Liver (tissue), 9 donors: ENCODE data around the gene SRGAP1. TPM values are rescaled to one million over a fixed set of nuclear protein-coding genes. Genes with fewer than 3 reads are reported as not detected.

Source experiments
- DNase-seq: peaks from one replicate; pipeline ENCODE4 v3.0.0-alpha.2; 2017; ENCODE audit warnings: low spot score
- H3K27ac ChIP-seq, 2 donors: one replicate each; pipeline ENCODE4 v1.7.0; 2013; ENCODE audit warnings: inconsistent platforms in 2 of 2, low read length in 2 of 2, control low read depth in 1 of 2, low read depth in 1 of 2, mild to moderate bottlenecking in 1 of 2
- H3K27me3 ChIP-seq, 4 donors: one replicate each; pipeline versions ENCODE4 v1.6.1 to v1.7.0; 2013; ENCODE audit warnings: low read length in 3 of 4, inconsistent platforms in 1 of 4, mild to moderate bottlenecking in 1 of 4, moderate library complexity in 1 of 4; ENCODE audit not compliant: control insufficient read depth in 4 of 4, insufficient read depth in 4 of 4
- H3K36me3 ChIP-seq, 4 donors: one replicate each; pipeline versions ENCODE4 v1.6.1 to v1.7.0; 2013; ENCODE audit warnings: low read length in 3 of 4, mild to moderate bottlenecking in 3 of 4, low read depth in 1 of 4, moderate library complexity in 1 of 4; ENCODE audit not compliant: control insufficient read depth in 4 of 4, insufficient read depth in 3 of 4
- H3K4me1 ChIP-seq, 4 donors: one replicate each; pipeline versions ENCODE4 v1.6.1 to v1.7.0; 2013; ENCODE audit warnings: low read length in 3 of 4, mild to moderate bottlenecking in 3 of 4, moderate library complexity in 1 of 4; ENCODE audit not compliant: control insufficient read depth in 4 of 4, insufficient read depth in 4 of 4
- H3K4me3 ChIP-seq, 3 donors: one replicate each; pipeline versions ENCODE4 v1.6.1 to v1.7.0; 2013; ENCODE audit warnings: low read length in 3 of 3, control low read depth in 1 of 3, low read depth in 1 of 3, mild to moderate bottlenecking in 1 of 3
- H3K9ac ChIP-seq, 2 donors: one replicate each; pipeline ENCODE4 v1.7.0; 2013; ENCODE audit warnings: low read length in 2 of 2, mild to moderate bottlenecking in 2 of 2, moderate library complexity in 2 of 2, control low read depth in 1 of 2, low read depth in 1 of 2
- H3K9me3 ChIP-seq, 4 donors: one replicate each; pipeline versions ENCODE4 v1.6.1 to v1.7.0; 2013; ENCODE audit warnings: low read length in 3 of 4; ENCODE audit not compliant: control insufficient read depth in 4 of 4
- EGR1 ChIP-seq, 2 donors: IDR thresholded peaks; 2 replicates each; pipeline ENCODE4 v1.6.1; 2016 to 2018; ENCODE audit warnings: antibody characterized with exemption in 2 of 2, low read depth in 2 of 2
- FOXA1 ChIP-seq: IDR thresholded peaks from 2 replicates; pipeline ENCODE4 v1.6.1; 2016; ENCODE audit warnings: antibody characterized with exemption
- FOXA2 ChIP-seq: IDR thresholded peaks from 2 replicates; pipeline ENCODE4 v1.6.1; 2016; ENCODE audit warnings: antibody characterized with exemption
- GABPA ChIP-seq, 2 donors: IDR thresholded peaks in 1 of 2; conservative IDR thresholded peaks in 1 of 2; 2 replicates each; pipeline ENCODE4 v1.6.1; 2016; ENCODE audit warnings: antibody characterized with exemption in 2 of 2, mild to moderate bottlenecking in 1 of 2, moderate library complexity in 1 of 2
- HNF4A ChIP-seq, 2 donors: conservative IDR thresholded peaks; 2 replicates each; pipeline ENCODE4 v1.6.1; 2016; ENCODE audit warnings: antibody characterized with exemption in 2 of 2, mild to moderate bottlenecking in 2 of 2
- HNF4G ChIP-seq: IDR thresholded peaks from 2 replicates; pipeline ENCODE4 v1.6.1; 2016; ENCODE audit warnings: antibody characterized with exemption
- JUND ChIP-seq, 2 donors: IDR thresholded peaks; 2 replicates each; pipeline ENCODE4 v1.6.1; 2016; ENCODE audit warnings: antibody characterized with exemption in 2 of 2
- NR2F2 ChIP-seq: IDR thresholded peaks from 2 replicates; pipeline ENCODE4 v1.6.1; 2016; ENCODE audit warnings: antibody characterized with exemption
- RAD21 ChIP-seq, 2 donors: IDR thresholded peaks; 2 replicates each; pipeline ENCODE4 v1.6.1; 2016; ENCODE audit warnings: antibody characterized with exemption in 2 of 2, mild to moderate bottlenecking in 2 of 2
- RXRA ChIP-seq, 2 donors: IDR thresholded peaks; 2 replicates each; pipeline ENCODE4 v1.6.1; 2017 to 2018; ENCODE audit warnings: antibody characterized with exemption in 2 of 2, mild to moderate bottlenecking in 1 of 2
- SP1 ChIP-seq: IDR thresholded peaks from 2 replicates; pipeline ENCODE4 v1.6.1; 2018; ENCODE audit warnings: antibody characterized with exemption, mild to moderate bottlenecking
- TAF1 ChIP-seq: conservative IDR thresholded peaks from 2 replicates; pipeline ENCODE4 v1.6.1; 2016; ENCODE audit warnings: antibody characterized with exemption, mild to moderate bottlenecking
- YY1 ChIP-seq: IDR thresholded peaks from 2 replicates; pipeline ENCODE4 v1.6.1; 2016; ENCODE audit warnings: antibody characterized with exemption, mild to moderate bottlenecking
- WGBS: extraction: QIAGEN DNeasy Blood & Tissue Kit; methylation state at CpG from one replicate; pipeline ENCODE4 v1.1.7; 2013; 5-methylcytosine and 5-hydroxymethylcytosine counted together
- polyA plus RNA-seq, 2 donors: library from polyadenylated mRNA; stranded (reverse) in 1 of 2; unstranded in 1 of 2; fragments of 200-250 nt in 1 of 2; fragments of >200 nt in 1 of 2; fragmentation: Nextera tagmentation in 1 of 2; extraction: Ambion mirVana in 1 of 2; gene quantifications; one replicate each; pipeline versions ENCODE4 v1.2.1 to v1.2.3, GENCODE V29; 2013 to 2015
- total RNA-seq, 2 donors: library from RNA; depleted of rRNA; stranded (reverse); fragments of >200 nt; gene quantifications; one replicate each; pipeline ENCODE4 v1.2.3, GENCODE V29; 2014
- TF ChIP-seq, protein P1 (sequence below): IDR thresholded peaks from 2 replicates; pipeline ENCODE4 v1.6.1; 2016; ENCODE audit warnings: antibody characterized with exemption
- TF ChIP-seq, protein P2 (sequence below): IDR thresholded peaks from 2 replicates; pipeline ENCODE4 v1.6.1; 2016; ENCODE audit warnings: antibody characterized with exemption
- TF ChIP-seq, protein P3 (sequence below): IDR thresholded peaks from 2 replicates; pipeline ENCODE4 v1.6.1; 2016; ENCODE audit warnings: antibody characterized with exemption
- TF ChIP-seq, protein P4 (sequence below): fragments of 150-350 bp; IDR thresholded peaks from 2 replicates; pipeline ENCODE4 v1.5.1; 2017; ENCODE audit warnings: improper control_type of control experiment, low read depth, low read length; ENCODE audit not compliant: missing input control
- TF ChIP-seq, protein P5 (sequence below): IDR thresholded peaks from 2 replicates; pipeline ENCODE4 v1.6.1; 2016; ENCODE audit warnings: antibody characterized with exemption, mild to moderate bottlenecking
- donor health status: healthy.
- donor health status: healthy.
- donor health status: healthy.
- donor health status: healthy.
- donor health status: healthy.

SRGAP1 gene
- total and polyA plus RNA-seq, 4 donors, result 0.28 to 1.3 (median 0.85) TPM

DNA sequence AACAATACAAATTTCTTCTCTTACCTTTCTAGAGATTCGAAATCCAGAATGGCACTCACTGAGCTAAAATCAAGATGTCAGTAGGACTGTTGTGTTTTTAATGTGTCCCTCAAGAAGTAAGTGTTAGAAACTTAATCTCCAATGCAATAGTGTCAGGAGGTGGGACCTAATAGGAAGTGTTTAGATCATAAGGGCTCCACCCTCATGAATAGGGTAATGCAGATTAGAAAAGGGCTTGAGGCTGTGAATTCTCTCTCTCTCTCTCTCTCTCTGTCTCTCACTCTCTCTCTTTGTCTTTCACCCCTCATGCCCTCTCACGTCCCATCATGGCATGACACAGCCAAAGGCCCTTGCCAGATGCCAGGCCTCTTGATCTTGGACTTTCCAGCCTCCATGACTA, 15.6 kb upstream of the SRGAP1 start:
- TF ChIP-seq, protein P1, sequence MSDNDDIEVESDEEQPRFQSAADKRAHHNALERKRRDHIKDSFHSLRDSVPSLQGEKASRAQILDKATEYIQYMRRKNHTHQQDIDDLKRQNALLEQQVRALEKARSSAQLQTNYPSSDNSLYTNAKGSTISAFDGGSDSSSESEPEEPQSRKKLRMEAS, result no peak
- TF ChIP-seq YY1 (no peak), TAF1 (no peak), HNF4A (conservative IDR thresholded peaks at IDR 0.05) (no peak), GABPA (IDR thresholded peaks at IDR 0.05 in 1 of 2, conservative IDR thresholded peaks at IDR 0.05 in 1 of 2) (no peak), EGR1 (IDR thresholded peaks at IDR 0.05; ENCODE audit: low read depth in 2 of 2) (no peak), SP1 (no peak), RXRA (IDR thresholded peaks at IDR 0.05) (no peak), HNF4G (no peak), JUND (IDR thresholded peaks at IDR 0.05) (no peak), NR2F2 (no peak), RAD21 (IDR thresholded peaks at IDR 0.05) (no peak), FOXA2 (no peak)
- TF ChIP-seq, protein P2, sequence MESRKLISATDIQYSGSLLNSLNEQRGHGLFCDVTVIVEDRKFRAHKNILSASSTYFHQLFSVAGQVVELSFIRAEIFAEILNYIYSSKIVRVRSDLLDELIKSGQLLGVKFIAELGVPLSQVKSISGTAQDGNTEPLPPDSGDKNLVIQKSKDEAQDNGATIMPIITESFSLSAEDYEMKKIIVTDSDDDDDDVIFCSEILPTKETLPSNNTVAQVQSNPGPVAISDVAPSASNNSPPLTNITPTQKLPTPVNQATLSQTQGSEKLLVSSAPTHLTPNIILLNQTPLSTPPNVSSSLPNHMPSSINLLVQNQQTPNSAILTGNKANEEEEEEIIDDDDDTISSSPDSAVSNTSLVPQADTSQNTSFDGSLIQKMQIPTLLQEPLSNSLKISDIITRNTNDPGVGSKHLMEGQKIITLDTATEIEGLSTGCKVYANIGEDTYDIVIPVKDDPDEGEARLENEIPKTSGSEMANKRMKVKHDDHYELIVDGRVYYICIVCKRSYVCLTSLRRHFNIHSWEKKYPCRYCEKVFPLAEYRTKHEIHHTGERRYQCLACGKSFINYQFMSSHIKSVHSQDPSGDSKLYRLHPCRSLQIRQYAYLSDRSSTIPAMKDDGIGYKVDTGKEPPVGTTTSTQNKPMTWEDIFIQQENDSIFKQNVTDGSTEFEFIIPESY, result no peak
- TF ChIP-seq, protein P3, sequence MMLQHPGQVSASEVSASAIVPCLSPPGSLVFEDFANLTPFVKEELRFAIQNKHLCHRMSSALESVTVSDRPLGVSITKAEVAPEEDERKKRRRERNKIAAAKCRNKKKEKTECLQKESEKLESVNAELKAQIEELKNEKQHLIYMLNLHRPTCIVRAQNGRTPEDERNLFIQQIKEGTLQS, result no peak
- TF ChIP-seq, protein P4, sequence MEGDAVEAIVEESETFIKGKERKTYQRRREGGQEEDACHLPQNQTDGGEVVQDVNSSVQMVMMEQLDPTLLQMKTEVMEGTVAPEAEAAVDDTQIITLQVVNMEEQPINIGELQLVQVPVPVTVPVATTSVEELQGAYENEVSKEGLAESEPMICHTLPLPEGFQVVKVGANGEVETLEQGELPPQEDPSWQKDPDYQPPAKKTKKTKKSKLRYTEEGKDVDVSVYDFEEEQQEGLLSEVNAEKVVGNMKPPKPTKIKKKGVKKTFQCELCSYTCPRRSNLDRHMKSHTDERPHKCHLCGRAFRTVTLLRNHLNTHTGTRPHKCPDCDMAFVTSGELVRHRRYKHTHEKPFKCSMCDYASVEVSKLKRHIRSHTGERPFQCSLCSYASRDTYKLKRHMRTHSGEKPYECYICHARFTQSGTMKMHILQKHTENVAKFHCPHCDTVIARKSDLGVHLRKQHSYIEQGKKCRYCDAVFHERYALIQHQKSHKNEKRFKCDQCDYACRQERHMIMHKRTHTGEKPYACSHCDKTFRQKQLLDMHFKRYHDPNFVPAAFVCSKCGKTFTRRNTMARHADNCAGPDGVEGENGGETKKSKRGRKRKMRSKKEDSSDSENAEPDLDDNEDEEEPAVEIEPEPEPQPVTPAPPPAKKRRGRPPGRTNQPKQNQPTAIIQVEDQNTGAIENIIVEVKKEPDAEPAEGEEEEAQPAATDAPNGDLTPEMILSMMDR, result no peak
- TF ChIP-seq, protein P5, sequence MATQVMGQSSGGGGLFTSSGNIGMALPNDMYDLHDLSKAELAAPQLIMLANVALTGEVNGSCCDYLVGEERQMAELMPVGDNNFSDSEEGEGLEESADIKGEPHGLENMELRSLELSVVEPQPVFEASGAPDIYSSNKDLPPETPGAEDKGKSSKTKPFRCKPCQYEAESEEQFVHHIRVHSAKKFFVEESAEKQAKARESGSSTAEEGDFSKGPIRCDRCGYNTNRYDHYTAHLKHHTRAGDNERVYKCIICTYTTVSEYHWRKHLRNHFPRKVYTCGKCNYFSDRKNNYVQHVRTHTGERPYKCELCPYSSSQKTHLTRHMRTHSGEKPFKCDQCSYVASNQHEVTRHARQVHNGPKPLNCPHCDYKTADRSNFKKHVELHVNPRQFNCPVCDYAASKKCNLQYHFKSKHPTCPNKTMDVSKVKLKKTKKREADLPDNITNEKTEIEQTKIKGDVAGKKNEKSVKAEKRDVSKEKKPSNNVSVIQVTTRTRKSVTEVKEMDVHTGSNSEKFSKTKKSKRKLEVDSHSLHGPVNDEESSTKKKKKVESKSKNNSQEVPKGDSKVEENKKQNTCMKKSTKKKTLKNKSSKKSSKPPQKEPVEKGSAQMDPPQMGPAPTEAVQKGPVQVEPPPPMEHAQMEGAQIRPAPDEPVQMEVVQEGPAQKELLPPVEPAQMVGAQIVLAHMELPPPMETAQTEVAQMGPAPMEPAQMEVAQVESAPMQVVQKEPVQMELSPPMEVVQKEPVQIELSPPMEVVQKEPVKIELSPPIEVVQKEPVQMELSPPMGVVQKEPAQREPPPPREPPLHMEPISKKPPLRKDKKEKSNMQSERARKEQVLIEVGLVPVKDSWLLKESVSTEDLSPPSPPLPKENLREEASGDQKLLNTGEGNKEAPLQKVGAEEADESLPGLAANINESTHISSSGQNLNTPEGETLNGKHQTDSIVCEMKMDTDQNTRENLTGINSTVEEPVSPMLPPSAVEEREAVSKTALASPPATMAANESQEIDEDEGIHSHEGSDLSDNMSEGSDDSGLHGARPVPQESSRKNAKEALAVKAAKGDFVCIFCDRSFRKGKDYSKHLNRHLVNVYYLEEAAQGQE, result no peak
- no peaks in the 10 kb centered on the region for H3K9me3 ChIP-seq
- 81% methylated on average over 2 of the region's 2 CpGs for WGBS
- DNase-seq, result no peak
- no peak overlapping the region for H3K27ac ChIP-seq
- no peaks in the 10 kb centered on the region for H3K27me3 ChIP-seq
- H3K36me3 ChIP-seq, result no peaks in the 10 kb centered on the region
- no peak overlapping the region for H3K9ac ChIP-seq
- H3K4me3 ChIP-seq, result no peak overlapping the region
- H3K4me1 ChIP-seq, result peaks cover 0 to 1% (median 0%) of the 10 kb centered on the region in 4 donors

DNA sequence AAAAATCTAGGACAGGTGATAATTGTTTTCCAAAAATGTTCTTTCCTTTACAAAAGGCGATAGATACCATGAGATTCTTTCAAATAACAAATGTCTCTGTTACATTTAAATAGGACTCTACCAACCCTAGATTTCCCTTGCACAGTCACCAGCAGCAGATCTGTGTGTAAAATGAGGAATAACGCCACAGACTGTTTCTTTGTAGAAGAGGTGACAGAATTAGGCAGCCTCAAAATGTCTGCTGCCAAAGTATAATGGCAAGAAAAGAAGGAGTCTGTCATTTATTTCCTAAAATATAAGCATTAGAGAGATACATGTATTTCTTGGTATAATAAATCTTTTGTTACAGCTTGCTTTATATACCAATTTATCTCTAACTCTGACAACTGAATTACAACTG, 8.5 kb upstream of the SRGAP1 start:
- WGBS, result 86% methylated on average over 2 of the region's 2 CpGs
- no peak overlapping the region for H3K9ac ChIP-seq
- TF ChIP-seq EGR1 (IDR thresholded peaks at IDR 0.05; ENCODE audit: low read depth in 2 of 2) (no peak), FOXA1 (no peak), RXRA (IDR thresholded peaks at IDR 0.05) (no peak), TAF1 (no peak), FOXA2 (no peak), GABPA (IDR thresholded peaks at IDR 0.05 in 1 of 2, conservative IDR thresholded peaks at IDR 0.05 in 1 of 2) (no peak), RAD21 (IDR thresholded peaks at IDR 0.05) (no peak), JUND (IDR thresholded peaks at IDR 0.05) (no peak), SP1 (no peak)
- TF ChIP-seq, protein P2, result no peak
- TF ChIP-seq, protein P1, result no peak
- TF ChIP-seq, protein P5, result no peak

More for the DNA sequence above, 8.5 kb upstream of the SRGAP1 start:
- H3K36me3 ChIP-seq, result no peaks in the 10 kb centered on the region
- H3K27me3 ChIP-seq, result no peaks in the 10 kb centered on the region
- no peak for DNase-seq
- H3K27ac ChIP-seq, result no peak overlapping the region
- no peaks in the 10 kb centered on the region for H3K9me3 ChIP-seq
- H3K4me3 ChIP-seq, result no peak overlapping the region
- H3K4me1 ChIP-seq, result no peaks in the 10 kb centered on the region
